GM18951 (cell line): Measurements from ENCODE around the gene BSN.

Source experiments
- POLR2A ChIP-seq: IDR thresholded peaks from 4 replicates; pipeline ENCODE4 v1.6.1; 2011; ENCODE audit warnings: mild to moderate bottlenecking; ENCODE audit not compliant: insufficient read length, insufficient read depth; ENCODE audit errors: extremely low read depth
- in situ Hi-C: fragments of 300-500 bp; cut with MboI; formaldehyde crosslinking; loops from one replicate; pipeline ENCODE4 v1.12.0; 2022; ENCODE audit warnings: low sequenced_read_pairs, mixed read lengths, inconsistent platforms; ENCODE audit not compliant: unreplicated experiment

BSN gene

DNA sequence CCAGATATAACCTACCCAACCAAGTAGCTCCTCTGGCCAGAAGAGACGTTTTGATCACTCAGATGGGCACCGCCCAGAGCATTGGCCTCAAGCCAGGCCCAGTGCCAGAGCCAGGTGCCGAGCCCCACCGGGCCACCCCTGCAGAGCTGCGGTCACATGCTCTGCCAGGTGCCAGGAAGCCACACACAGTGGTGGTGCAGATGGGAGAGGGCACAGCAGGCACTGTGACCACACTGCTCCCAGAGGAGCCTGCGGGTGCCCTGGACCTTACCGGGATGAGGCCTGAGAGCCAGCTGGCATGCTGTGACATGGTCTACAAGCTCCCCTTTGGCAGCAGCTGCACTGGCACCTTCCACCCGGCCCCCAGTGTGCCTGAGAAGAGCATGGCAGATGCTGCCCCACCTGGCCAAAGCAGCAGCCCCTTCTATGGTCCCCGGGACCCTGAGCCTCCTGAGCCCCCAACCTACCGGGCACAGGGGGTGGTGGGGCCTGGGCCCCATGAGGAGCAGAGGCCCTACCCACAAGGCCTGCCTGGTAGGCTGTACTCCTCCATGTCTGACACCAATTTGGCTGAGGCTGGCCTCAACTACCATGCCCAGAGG, 100.8 kb downstream of the BSN start:
- TF ChIP-seq POLR2A, result no peak
- in situ Hi-C loops, result no loop called here

DNA sequence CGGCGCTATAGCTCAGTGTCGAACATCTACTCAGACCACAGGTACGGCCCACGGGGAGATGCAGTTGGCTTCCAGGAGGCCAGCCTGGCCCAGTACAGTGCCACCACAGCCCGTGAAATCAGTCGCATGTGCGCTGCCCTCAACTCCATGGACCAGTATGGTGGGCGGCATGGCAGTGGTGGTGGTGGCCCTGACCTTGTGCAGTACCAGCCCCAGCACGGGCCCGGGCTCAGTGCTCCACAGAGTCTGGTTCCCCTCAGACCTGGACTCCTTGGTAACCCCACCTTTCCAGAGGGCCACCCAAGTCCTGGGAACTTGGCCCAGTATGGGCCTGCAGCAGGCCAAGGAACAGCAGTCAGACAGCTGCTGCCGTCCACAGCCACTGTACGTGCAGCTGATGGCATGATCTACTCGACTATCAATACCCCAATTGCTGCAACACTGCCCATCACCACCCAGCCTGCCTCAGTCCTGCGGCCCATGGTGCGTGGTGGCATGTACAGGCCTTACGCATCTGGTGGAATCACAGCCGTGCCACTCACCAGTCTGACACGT, 101.5 kb downstream of the BSN start:
- TF ChIP-seq POLR2A, result no peak
- in situ Hi-C loops, result no loop called here

DNA sequence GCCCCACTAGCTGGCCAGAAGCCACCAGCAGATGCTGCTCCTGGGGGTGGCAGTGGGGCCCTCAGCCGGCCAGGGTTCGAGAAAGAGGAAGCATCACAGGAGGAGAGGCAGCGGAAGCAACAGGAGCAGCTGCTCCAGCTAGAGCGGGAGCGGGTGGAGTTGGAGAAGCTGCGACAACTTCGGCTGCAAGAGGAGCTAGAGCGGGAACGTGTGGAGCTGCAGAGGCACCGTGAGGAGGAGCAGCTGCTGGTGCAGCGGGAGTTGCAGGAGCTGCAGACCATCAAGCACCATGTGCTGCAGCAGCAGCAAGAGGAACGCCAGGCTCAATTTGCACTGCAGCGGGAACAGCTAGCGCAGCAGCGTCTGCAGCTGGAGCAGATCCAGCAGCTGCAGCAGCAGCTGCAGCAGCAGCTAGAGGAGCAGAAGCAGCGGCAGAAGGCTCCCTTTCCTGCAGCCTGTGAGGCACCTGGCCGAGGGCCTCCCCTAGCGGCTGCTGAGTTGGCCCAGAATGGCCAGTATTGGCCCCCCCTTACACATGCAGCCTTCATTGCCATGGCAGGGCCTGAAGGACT, 102.3 kb downstream of the BSN start:
- in situ Hi-C loops, result no loop called here
- TF ChIP-seq POLR2A, result no peak

DNA sequence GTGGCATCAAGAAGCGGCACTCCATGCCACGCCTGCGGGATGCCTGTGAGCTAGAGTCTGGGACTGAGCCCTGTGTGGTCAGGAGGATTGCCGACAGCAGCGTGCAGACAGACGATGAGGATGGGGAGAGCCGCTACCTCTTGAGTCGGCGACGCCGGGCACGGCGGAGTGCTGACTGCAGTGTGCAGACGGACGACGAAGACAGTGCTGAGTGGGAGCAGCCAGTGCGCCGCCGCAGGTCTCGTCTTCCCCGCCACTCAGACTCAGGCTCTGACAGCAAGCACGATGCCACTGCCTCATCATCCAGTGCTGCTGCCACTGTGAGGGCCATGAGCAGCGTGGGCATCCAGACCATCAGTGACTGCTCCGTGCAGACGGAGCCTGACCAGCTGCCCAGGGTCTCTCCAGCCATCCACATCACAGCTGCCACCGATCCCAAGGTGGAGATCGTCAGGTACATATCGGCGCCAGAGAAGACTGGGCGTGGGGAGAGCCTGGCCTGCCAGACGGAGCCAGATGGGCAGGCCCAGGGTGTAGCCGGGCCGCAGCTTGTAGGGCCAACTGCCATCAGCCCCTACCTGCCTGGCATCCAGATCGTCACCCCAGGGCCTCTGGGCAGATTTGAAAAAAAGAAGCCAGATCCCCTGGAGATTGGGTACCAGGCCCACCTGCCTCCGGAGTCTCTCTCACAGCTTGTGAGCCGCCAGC, 103.1 kb downstream of the BSN start:
- TF ChIP-seq POLR2A, result no peak
- in situ Hi-C loops, result no loop called here

DNA sequence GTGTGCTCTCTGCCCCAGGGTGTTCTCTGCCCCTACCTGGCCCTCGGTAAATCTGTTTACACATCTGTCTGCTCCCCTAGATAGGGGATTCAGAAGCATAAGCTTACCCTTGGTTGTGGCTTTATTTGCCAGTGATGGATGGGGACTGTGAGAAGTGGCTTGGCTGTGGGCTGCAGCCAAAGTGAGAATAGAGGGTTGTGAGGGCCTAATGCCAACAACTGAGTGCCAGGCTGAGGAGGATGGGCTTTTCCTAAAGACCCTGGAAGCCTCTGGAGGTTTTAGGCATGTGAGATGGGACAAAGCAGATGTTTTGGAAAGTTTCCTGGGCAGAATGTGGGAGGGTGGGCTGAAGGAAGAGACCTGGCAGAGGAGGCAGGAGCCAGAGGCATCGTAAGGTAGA, 104.4 kb downstream of the BSN start:
- in situ Hi-C loops, result no loop called here
- TF ChIP-seq POLR2A, result no peak

DNA sequence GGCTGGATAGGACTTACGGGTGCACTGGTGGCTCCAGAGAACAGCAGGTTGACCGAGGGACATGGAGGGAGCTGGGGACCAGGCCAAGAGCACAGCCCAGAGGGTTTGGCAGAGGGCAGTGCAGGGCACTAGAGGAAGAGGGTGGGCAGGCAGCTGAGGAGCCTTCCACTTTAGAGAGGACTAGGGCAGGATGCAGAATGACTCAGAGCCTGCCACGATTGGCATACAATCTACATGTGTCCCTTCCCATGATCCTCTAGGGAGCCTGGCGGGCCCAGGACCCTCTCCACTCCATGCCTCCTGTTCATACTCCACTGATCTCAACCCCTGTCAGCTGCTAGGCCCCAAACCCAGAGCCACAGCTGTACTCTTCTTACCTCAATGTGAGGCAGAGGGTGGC, 105.5 kb downstream of the BSN start:
- no peak for TF ChIP-seq POLR2A
- in situ Hi-C loops, result no loop called here

DNA sequence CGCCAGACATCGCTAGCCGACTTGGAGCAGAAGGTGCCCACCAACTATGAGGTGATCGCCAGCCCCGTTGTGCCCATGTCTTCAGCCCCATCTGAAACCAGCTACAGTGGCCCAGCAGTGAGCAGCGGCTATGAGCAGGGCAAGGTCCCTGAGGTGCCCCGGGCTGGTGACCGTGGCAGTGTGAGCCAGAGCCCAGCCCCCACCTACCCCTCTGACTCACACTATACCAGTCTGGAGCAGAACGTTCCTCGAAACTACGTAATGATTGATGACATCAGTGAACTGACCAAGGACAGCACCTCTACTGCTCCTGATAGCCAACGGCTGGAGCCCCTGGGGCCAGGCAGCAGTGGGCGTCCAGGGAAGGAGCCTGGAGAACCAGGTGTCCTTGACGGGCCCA, 107.0 kb downstream of the BSN start:
- no peak for TF ChIP-seq POLR2A
- in situ Hi-C loops, result no loop called here

DNA sequence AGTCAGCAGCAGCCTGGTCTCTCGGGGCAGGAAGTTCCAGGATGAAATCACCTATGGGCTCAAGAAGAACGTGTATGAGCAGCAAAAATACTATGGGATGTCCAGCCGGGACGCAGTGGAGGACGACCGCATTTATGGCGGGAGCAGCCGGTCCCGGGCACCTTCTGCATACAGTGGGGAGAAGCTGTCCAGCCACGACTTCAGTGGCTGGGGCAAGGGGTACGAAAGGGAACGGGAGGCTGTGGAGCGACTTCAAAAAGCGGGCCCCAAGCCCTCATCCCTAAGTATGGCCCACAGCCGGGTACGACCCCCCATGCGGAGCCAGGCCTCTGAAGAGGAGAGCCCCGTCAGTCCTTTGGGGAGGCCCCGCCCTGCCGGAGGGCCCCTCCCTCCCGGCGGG, 107.7 kb downstream of the BSN start:
- in situ Hi-C loops, result no loop called here
- no peak for TF ChIP-seq POLR2A

DNA sequence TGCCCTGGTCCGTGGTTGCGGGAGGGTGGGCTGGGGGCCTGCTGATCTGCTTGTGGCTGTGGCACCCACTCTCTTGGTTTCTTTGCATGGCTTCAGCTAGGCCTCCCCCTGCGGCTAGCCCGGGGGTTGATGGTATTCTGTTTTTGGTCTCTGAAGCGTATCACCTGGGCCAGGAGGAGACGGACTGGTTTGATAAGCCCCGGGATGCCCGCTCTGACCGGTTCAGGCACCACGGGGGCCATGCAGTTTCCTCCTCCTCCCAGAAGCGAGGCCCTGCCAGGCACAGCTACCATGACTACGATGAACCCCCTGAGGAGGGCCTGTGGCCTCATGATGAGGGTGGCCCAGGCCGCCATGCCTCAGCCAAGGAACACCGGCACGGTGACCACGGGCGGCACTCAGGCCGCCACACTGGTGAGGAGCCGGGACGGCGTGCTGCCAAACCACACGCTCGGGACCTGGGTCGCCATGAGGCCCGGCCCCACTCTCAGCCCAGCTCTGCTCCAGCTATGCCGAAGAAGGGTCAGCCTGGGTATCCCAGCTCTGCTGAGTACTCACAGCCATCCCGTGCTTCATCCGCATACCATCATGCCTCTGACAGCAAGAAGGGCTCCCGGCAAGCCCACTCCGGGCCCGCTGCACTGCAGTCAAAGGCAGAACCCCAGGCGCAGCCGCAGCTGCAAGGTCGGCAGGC, 108.6 kb downstream of the BSN start:
- in situ Hi-C loops, result no loop called here
- TF ChIP-seq POLR2A, result no peak

DNA sequence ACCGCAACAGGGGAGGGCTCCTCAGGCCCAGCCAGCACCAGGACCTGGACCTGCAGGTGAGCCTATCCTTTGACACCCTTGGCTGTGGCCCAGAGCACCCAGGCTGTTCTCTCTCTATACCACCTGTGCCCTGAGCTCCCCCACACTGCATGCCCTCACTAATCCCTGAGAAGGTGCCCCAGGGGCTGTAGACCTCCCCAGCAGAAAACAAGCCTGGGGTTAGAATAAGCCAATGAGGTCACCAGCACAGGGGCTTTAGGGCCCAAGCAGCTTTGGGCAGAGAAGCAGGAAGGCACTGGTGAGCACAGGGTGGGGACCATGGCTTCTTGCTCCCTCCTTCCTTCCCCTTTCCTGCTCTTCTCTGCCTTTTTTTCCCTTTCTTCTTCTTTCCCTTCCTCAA, 109.6 kb downstream of the BSN start:
- TF ChIP-seq POLR2A, result no peak
- in situ Hi-C loops, result no loop called here

DNA sequence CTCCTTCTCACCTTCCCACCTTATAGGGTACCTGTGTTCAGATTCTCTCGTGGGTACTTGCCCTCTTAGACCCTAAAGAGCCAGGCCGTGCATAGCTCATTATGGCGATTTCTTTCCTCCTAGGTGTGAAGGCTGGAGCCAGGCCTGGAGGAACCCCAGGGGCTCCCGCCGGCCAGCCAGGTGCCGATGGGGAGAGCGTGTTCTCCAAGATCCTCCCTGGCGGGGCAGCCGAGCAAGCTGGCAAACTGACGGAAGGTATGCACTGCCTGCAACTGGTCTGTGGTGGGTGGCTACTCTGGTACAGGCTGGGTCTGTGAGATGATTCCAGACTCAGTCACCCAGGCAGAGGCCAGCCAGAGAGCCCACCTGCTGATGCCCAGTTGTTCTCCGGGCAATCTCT, 110.0 kb downstream of the BSN start:
- in situ Hi-C loops, result no loop called here
- TF ChIP-seq POLR2A, result no peak

DNA sequence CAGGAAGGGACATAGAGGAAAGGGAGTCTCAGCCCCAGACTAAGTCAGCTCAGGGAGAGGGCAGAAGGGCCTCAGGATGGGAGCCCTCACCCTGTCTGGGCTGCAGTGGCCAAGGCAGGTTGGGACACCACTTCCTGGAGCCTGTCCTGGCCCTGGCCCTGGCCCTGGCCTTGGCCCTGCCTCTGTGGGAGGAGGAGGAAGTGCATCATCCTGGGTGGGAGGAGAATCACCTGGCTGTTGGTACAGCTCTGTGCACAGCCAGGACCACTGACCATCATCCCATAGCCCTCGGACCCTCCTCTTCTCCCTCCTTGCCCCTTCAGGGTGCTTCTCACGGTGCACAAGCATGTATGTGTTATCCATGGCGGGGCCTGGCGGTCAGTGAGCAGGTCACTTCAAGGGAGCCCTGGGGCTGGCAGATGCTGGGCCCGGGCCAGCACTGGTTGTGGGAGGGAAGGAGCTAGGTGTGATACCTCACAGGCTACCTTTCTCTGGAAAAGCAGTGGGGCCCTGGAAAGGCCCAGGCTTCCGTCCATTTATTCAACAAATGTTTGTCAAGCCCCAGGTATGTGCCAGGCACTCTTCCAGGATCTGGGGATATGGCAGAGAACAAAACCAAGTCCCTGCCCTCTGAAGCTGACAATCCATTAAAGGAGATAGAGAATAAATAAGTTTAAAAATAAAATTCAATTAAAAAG, 111.7 kb downstream of the BSN start:
- in situ Hi-C loops, result no loop called here
- no peak for TF ChIP-seq POLR2A

DNA sequence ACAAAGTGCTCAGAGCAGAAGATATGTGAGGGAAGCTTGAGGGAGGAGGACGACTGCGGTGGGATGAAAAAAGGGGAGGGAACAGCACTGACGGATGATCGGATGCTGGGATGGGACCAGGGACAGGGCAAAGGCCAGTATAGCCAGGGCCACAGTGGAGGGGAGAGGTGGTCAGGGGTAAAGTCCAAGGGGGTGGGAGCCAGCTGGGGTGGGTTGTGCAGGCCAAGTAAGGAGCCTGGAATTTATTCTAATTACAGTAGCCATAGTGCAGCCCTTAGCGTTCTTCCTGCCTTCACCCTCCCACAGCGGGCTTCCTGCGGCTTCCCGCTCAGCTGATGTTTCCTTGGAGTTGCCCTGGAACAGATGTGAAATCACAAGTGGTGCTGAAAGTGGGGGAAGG, 112.3 kb downstream of the BSN start:
- no peak for TF ChIP-seq POLR2A
- in situ Hi-C loops, result no loop called here
